ENCODE data around the gene PCDHA2. TPM values are rescaled to one million over a fixed set of nuclear protein-coding genes. Genes with fewer than 3 reads are reported as not detected.

The PCDHA2 gene
- total and polyA plus RNA-seq, 9 of the 15 experiments (the other 6 are each of a cell fraction or from before 2014, with no cell fraction given), result not detected

DNA sequence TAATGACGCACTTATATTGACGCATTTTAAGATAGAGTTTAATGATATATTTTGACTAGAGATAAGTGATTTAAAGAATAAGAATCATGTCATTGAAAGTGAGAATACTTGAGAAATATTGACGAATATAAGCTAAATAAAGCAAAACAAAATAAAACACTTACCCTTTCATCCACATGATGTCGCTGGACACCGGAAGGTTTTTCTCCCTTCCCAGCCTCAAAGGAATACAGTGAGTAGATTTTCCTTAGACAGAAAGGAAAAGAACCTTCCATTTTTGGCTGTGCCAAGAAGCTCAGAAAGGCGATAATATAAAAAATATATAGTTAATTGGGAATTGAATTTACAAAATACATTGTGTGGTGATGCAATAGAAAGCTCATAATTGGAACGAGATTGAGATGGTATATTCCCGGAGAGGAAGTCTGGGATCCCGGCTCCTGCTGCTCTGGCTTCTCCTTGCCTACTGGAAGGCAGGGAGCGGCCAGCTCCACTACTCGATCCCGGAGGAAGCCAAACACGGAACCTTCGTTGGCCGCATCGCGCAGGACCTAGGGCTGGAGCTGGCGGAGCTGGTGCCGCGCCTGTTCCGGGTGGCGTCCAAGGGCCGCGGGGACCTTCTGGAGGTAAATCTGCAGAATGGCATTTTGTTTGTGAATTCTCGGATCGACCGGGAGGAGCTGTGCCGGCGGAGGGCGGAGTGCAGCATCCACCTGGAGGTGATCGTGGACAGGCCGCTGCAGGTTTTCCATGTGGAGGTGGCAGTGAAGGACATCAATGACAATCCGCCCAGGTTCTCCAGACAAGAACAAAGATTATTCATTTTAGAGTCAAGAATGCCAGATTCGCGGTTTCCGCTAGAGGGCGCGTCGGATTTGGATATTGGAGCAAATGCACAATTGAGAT is 27.0 kb downstream of the PCDHA2 start, which contains the start of gene PCDHA5:
Gene PCDHA5 (plus strand): TSS at position 239 of the 906 bp plus-strand sequence.
- Histone ChIP-seq H3K27me3 (ENCODE audit: control insufficient read depth in 2 of 2, insufficient read depth in 2 of 2, low read length in 2 of 2) (no peaks in the 10 kb centered on the region), H3K79me2 (ENCODE audit: control insufficient read depth, insufficient read depth, low read length) (no peaks in the 10 kb centered on the region), H3K9ac (ENCODE audit: insufficient read depth in 1 of 2, low read depth in 2 of 2, low read length in 2 of 2) (no peak within 1 kb of the TSS), H3K36me3 (ENCODE audit: control insufficient read depth, insufficient read depth, low read length) (no peaks in the 10 kb centered on the region), H3K4me1 (replicated peaks in 1 of 2; ENCODE audit: control insufficient read depth in 2 of 2, insufficient read depth in 2 of 2, low read length in 2 of 2) (peaks cover 0 to 15% of the 10 kb centered on the region in 2 experiments; a peak in 2 of 5 replicates), H3K4me3 (peak within 1 kb of the TSS; percentile 14; the same call in 1 of the 2 replicates), H3K27ac (ENCODE audit: extremely low read depth, low read depth, low read length) (no peak within 1 kb of the TSS), H3K4me2 (ENCODE audit: insufficient read depth, low read length) (peak within 1 kb of the TSS; percentile 8; the same call in 1 of the 2 replicates), H4K20me1 (replicated peaks; ENCODE audit: control insufficient read depth, insufficient read depth, low read length) (no peaks in the 10 kb centered on the region), H2AFZ (ENCODE audit: low read depth, low read length) (no peak within 1 kb of the TSS; the same call in 1 of the 2 replicates), H3K9me3 (replicated peaks; ENCODE audit: control insufficient read depth, insufficient read depth, low read depth, low read length) (no peaks in the 10 kb centered on the region; the same call in 1 of the 2 replicates), H3K9me1 (ENCODE audit: control insufficient read depth, insufficient read depth, low read length) (no peaks in the 10 kb centered on the region)
- FAIRE-seq, result no peak
- POLR2A ChIA-PET, result interaction anchor here (0.7 kb wide), 1 partner anchor 420 kb away, joined by 4 read pairs; no protein-coding TSS in a partner anchor
- peak; percentile 63 for ATAC-seq
- TF ChIP-seq, protein P1, sequence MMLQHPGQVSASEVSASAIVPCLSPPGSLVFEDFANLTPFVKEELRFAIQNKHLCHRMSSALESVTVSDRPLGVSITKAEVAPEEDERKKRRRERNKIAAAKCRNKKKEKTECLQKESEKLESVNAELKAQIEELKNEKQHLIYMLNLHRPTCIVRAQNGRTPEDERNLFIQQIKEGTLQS (IDR thresholded peaks at IDR 0.05), result peak; percentile 58
- TF ChIP-seq, protein P1 (CRISPR knock-in tag; conservative IDR thresholded peaks at IDR 0.05), result no peak
- TF ChIP-seq ZSCAN32 (CRISPR knock-in tag; IDR thresholded peaks at IDR 0.05), result no peak
- TF ChIP-seq CCNT2 (IDR thresholded peaks at IDR 0.05; ENCODE audit: borderline replicate concordance, extremely low read depth, insufficient read length, low read depth, low read length), result no peak
- TF ChIP-seq, protein P2, sequence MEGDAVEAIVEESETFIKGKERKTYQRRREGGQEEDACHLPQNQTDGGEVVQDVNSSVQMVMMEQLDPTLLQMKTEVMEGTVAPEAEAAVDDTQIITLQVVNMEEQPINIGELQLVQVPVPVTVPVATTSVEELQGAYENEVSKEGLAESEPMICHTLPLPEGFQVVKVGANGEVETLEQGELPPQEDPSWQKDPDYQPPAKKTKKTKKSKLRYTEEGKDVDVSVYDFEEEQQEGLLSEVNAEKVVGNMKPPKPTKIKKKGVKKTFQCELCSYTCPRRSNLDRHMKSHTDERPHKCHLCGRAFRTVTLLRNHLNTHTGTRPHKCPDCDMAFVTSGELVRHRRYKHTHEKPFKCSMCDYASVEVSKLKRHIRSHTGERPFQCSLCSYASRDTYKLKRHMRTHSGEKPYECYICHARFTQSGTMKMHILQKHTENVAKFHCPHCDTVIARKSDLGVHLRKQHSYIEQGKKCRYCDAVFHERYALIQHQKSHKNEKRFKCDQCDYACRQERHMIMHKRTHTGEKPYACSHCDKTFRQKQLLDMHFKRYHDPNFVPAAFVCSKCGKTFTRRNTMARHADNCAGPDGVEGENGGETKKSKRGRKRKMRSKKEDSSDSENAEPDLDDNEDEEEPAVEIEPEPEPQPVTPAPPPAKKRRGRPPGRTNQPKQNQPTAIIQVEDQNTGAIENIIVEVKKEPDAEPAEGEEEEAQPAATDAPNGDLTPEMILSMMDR (IDR thresholded peaks at IDR 0.05 in 2 of 3, conservative IDR thresholded peaks at IDR 0.05 in 1 of 3; ENCODE audit: insufficient read depth in 2 of 3, low read depth in 1 of 3, low read length in 3 of 3), result peak; percentile 44 to 69 (median 62)
- peak; percentile 15; the same call in 1 of the 2 replicates for TF ChIP-seq CEBPB (tag; IDR thresholded peaks at IDR 0.05)
- CTCF ChIA-PET (ENCODE audit: low intra/inter-chr PET ratio), result no interaction called here
- WGBS (ENCODE audit: insufficient coverage, low coverage, missing lambda C conversion rate), result 7% methylated on average over 36 of the region's 39 CpGs
- in situ Hi-C loops (cut with MboI) (no loop called here), intact Hi-C loops (cut with micrococcal nuclease) (no loop called here)
- BruUV-seq (replicated peaks), result no TSS peak
- peak in 2 of 4 experiments; percentile 31 to 61 for DNase-seq (ENCODE audit: extremely low read depth in 1 of 4, low spot score in 3 of 4)

All from K562 (cell line).